Measurements from ENCODE around the gene TADA2B.

Gene TADA2B

GRCh38 chr4:7024336-7024890 lies 18.8 kb upstream of the TADA2B start:
- TF ChIP-seq CTCF (IDR thresholded peaks at IDR 0.05), result no peak

- no peak for TF ChIP-seq CTCF (IDR thresholded peaks at IDR 0.05)
These were observed 18.1 kb upstream of the TADA2B start for GRCh38 chr4:7025040-7025602.

GRCh38 chr4:7026107-7026506 lies 17.1 kb upstream of the TADA2B start:
- TF ChIP-seq CTCF (IDR thresholded peaks at IDR 0.05), result no peak

- TF ChIP-seq CTCF (IDR thresholded peaks at IDR 0.05), result no peak
These were observed 15.9 kb upstream of the TADA2B start for GRCh38 chr4:7027284-7027683.

- no peak for TF ChIP-seq CTCF (IDR thresholded peaks at IDR 0.05)
These were observed 15.3 kb upstream of the TADA2B start for GRCh38 chr4:7027913-7028312.

GRCh38 chr4:7029212-7029611 lies 14.0 kb upstream of the TADA2B start:
- TF ChIP-seq CTCF (IDR thresholded peaks at IDR 0.05), result no peak

GRCh38 chr4:7029921-7030320 lies 13.3 kb upstream of the TADA2B start:
- TF ChIP-seq CTCF (IDR thresholded peaks at IDR 0.05), result no peak

- no peak for TF ChIP-seq CTCF (IDR thresholded peaks at IDR 0.05)
These were observed 12.3 kb upstream of the TADA2B start for GRCh38 chr4:7030856-7031255.

Data from LNCAP (cell line).